Neural cell (in vitro differentiated cells): Measurements from ENCODE around the gene MYO1F.

ENCODE experiments used
- CTCF ChIP-seq: fragments of 450-650 bp; IDR thresholded peaks from 2 replicates; pipeline ENCODE4 v1.5.1; 2014; ENCODE audit warnings: antibody characterized with exemption, mild to moderate bottlenecking, moderate library complexity; ENCODE audit not compliant: poor library complexity, severe bottlenecking
- EP300 ChIP-seq: fragments of 450-650 bp; conservative IDR thresholded peaks from 2 replicates; pipeline ENCODE4 v1.6.1; 2014; ENCODE audit warnings: antibody characterized with exemption, mild to moderate bottlenecking, moderate library complexity; ENCODE audit not compliant: poor library complexity, severe bottlenecking
- EZH2 ChIP-seq: fragments of 200-600, 300-800 bp; shearing (Covaris generic), sonication (generic); IDR thresholded peaks from 2 replicates; pipeline ENCODE4 v1.6.1; 2014; ENCODE audit warnings: antibody characterized with exemption, low read length, borderline replicate concordance, mild to moderate bottlenecking; ENCODE audit not compliant: insufficient read depth, poor library complexity, severe bottlenecking
- MXI1 ChIP-seq: fragments of 450-650 bp; conservative IDR thresholded peaks from 2 replicates; pipeline ENCODE4 v1.6.1; 2014; ENCODE audit warnings: antibody characterized with exemption, mild to moderate bottlenecking; ENCODE audit not compliant: poor library complexity, severe bottlenecking
- POLR2AphosphoS5 ChIP-seq: IDR thresholded peaks from 2 replicates; pipeline ENCODE4 v1.6.1; 2012
- RAD21 ChIP-seq: fragments of 450-650 bp; conservative IDR thresholded peaks from 2 replicates; pipeline ENCODE4 v1.6.1; 2014; ENCODE audit warnings: antibody characterized with exemption, mild to moderate bottlenecking, moderate library complexity
- REST ChIP-seq: IDR thresholded peaks from 2 replicates; pipeline ENCODE4 v1.6.1; 2012; ENCODE audit warnings: borderline replicate concordance
- TAF1 ChIP-seq: IDR thresholded peaks from 2 replicates; pipeline ENCODE4 v1.6.1; 2012; ENCODE audit warnings: low read depth

GRCh38 chr19:8490395-8490760, 86.9 kb downstream of the MYO1F start:
- TF ChIP-seq CTCF (no peak), EZH2 (no peak), REST (no peak), POLR2AphosphoS5 (no peak), MXI1 (no peak), RAD21 (no peak), TAF1 (no peak), EP300 (no peak)
